IMR-90 (cell line): ENCODE results near the gene SLC17A9. TPM values are rescaled to one million over a fixed set of nuclear protein-coding genes. Genes with fewer than 3 reads are reported as not detected.

Source experiments
- ATAC-seq: fragments of 200-7000 bp; cut with Tn5 transposase; 2 replicates; pipeline ENCODE4 v1.9.1; 2020; ENCODE audit warnings: low read depth, mild to moderate bottlenecking, moderate library complexity
- BruUV-seq: library from RNA; stranded (reverse); fragments of 400-500 nt; replicated peaks from 2 replicates; lab custom pipeline; 2021; lab: Mats Ljungman, UMichigan
- CTCF ChIA-PET: fragments of 300-600 bp; formaldehyde crosslinking; extraction: SDS; loops from one replicate; lab custom pipeline; 2021; ENCODE audit warnings: antibody characterized with exemption; lab: Yijun Ruan, JAX
- POLR2A ChIA-PET: fragments of 300-600 bp; sonication (Branson Sonifier 250); formaldehyde crosslinking; loops from one replicate; lab custom pipeline; 2022; ENCODE audit warnings: antibody characterized with exemption; ENCODE audit not compliant: unreplicated experiment; lab: Charles Lee
- DNase-seq: peaks from one replicate; pipeline ENCODE4 v3.0.0; 2013
- H2AFZ ChIP-seq: replicated peaks from 2 replicates; pipeline ENCODE3; 2013; ENCODE audit warnings: low read length, mild to moderate bottlenecking; ENCODE audit not compliant: poor library complexity
- H2AK5ac ChIP-seq: 2 replicates; pipeline ENCODE4 v1.6.1; 2013; ENCODE audit warnings: low read depth, low read length, inconsistent platforms
- H2AK9ac ChIP-seq: replicated peaks from 2 replicates; pipeline ENCODE3; 2013; ENCODE audit warnings: mild to moderate bottlenecking, low read depth, low read length, moderate library complexity; ENCODE audit not compliant: poor library complexity
- H2BK120ac ChIP-seq: 2 replicates; pipeline ENCODE4 v1.6.1; 2013; ENCODE audit warnings: low read depth, low read length, inconsistent platforms
- H2BK15ac ChIP-seq: 3 replicates; pipeline ENCODE4 v1.6.1; 2013; ENCODE audit warnings: low read depth, low read length, inconsistent platforms
- H2BK20ac ChIP-seq: 2 replicates; pipeline ENCODE4 v1.6.1; 2013; ENCODE audit warnings: low read depth, mild to moderate bottlenecking, inconsistent platforms, low read length, moderate library complexity
- H2BK5ac ChIP-seq: 2 replicates; pipeline ENCODE4 v1.6.1; 2013; ENCODE audit warnings: mild to moderate bottlenecking, low read depth, low read length, inconsistent platforms; ENCODE audit not compliant: poor library complexity, severe bottlenecking
- H3K14ac ChIP-seq: replicated peaks from 2 replicates; pipeline ENCODE4 v1.6.1; 2013; ENCODE audit warnings: low read depth, low read length, inconsistent platforms
- H3K18ac ChIP-seq: 2 replicates; pipeline ENCODE4 v1.6.1; 2013; ENCODE audit warnings: low read depth, low read length, control low read depth
- H3K23ac ChIP-seq: 2 replicates; pipeline ENCODE4 v1.6.1; 2013; ENCODE audit warnings: low read depth, low read length, inconsistent platforms
- H3K27ac ChIP-seq: 2 replicates; pipeline ENCODE4 v1.5.1; 2013; ENCODE audit warnings: mild to moderate bottlenecking, control low read depth, low read length; ENCODE audit not compliant: insufficient read depth
- H3K27me3 ChIP-seq: 2 replicates; pipeline ENCODE4 v1.6.1; 2013; ENCODE audit warnings: low read length; ENCODE audit not compliant: control insufficient read depth, insufficient read depth
- H3K36me3 ChIP-seq: 2 replicates; pipeline ENCODE4 v1.6.1; 2013; ENCODE audit warnings: low read length, mixed read lengths; ENCODE audit not compliant: control insufficient read depth, insufficient read depth
- H3K4ac ChIP-seq: 2 replicates; pipeline ENCODE4 v1.6.1; 2013; ENCODE audit warnings: low read depth, low read length, inconsistent platforms
- H3K4me1 ChIP-seq: 2 replicates; pipeline ENCODE4 v1.6.1; 2013; ENCODE audit warnings: low read length, mixed read lengths; ENCODE audit not compliant: control insufficient read depth, insufficient read depth
- H3K4me2 ChIP-seq: 2 replicates; pipeline ENCODE4 v1.6.1; 2013; ENCODE audit warnings: low read depth, mild to moderate bottlenecking, control low read depth, low read length, moderate library complexity
- H3K4me3 ChIP-seq: 2 replicates; pipeline ENCODE4 v1.5.1; 2013; ENCODE audit warnings: low read depth, mild to moderate bottlenecking, control low read depth, low read length, moderate library complexity; ENCODE audit not compliant: insufficient read depth
- H3K56ac ChIP-seq: 2 replicates; pipeline ENCODE4 v1.6.1; 2013; ENCODE audit warnings: low read length, inconsistent platforms; ENCODE audit not compliant: insufficient read depth; ENCODE audit errors: extremely low read depth
- H3K79me1 ChIP-seq, 2 experiments: 2 replicates each; pipeline ENCODE4 v1.6.1; 2013; ENCODE audit warnings: low read length in 2 of 2, inconsistent platforms in 1 of 2, low read depth in 1 of 2
- H3K9ac ChIP-seq: 2 replicates; pipeline ENCODE4 v1.6.1; 2013; ENCODE audit warnings: low read depth, low read length, control low read depth
- H3K9me1 ChIP-seq: 2 replicates; pipeline ENCODE4 v1.6.1; 2013; ENCODE audit warnings: low read length, inconsistent platforms; ENCODE audit not compliant: insufficient read depth
- H3K9me3 ChIP-seq: 2 replicates; pipeline ENCODE4 v1.6.1; 2013; ENCODE audit warnings: low read length; ENCODE audit not compliant: control insufficient read depth, insufficient read depth
- H4K20me1 ChIP-seq: 2 replicates; pipeline ENCODE4 v1.6.1; 2013; ENCODE audit warnings: low read length, inconsistent platforms; ENCODE audit not compliant: insufficient read depth
- H4K5ac ChIP-seq: 2 replicates; pipeline ENCODE4 v1.6.1; 2013; ENCODE audit warnings: mild to moderate bottlenecking, low read depth, low read length, control low read depth
- H4K8ac ChIP-seq, 2 experiments: 2 replicates each; pipeline ENCODE4 v1.6.1; 2013; ENCODE audit warnings: low read depth in 2 of 2, low read length in 2 of 2, control low read depth in 1 of 2, inconsistent platforms in 1 of 2
- H4K91ac ChIP-seq: 2 replicates; pipeline ENCODE4 v1.6.1; 2013; ENCODE audit warnings: low read depth, low read length, inconsistent platforms; ENCODE audit not compliant: insufficient read depth
- BHLHE40 ChIP-seq: fragments of 150-350 bp; IDR thresholded peaks from 2 replicates; pipeline ENCODE4 v1.6.1; 2016; ENCODE audit warnings: mild to moderate bottlenecking, low read depth, low read length
- CEBPB ChIP-seq: IDR thresholded peaks from 2 replicates; pipeline ENCODE4 v1.6.1; 2012; ENCODE audit warnings: low read depth, low read length, improper control_type of control experiment
- ELK1 ChIP-seq: fragments of 150-350 bp; IDR thresholded peaks from 2 replicates; pipeline ENCODE4 v1.6.1; 2016; ENCODE audit warnings: low read depth, mild to moderate bottlenecking, low read length, moderate library complexity, borderline replicate concordance
- FOS ChIP-seq: fragments of 150-350 bp; IDR thresholded peaks from 2 replicates; pipeline ENCODE4 v1.6.1; 2016; ENCODE audit warnings: low read depth, low read length
- MAFK ChIP-seq: IDR thresholded peaks from 2 replicates; pipeline ENCODE4 v1.6.1; 2012; ENCODE audit warnings: low read depth, low read length, improper control_type of control experiment
- MAZ ChIP-seq: IDR thresholded peaks from 2 replicates; pipeline ENCODE4 v1.6.1; 2012; ENCODE audit warnings: low read depth, mild to moderate bottlenecking, low read length, improper control_type of control experiment, moderate library complexity, borderline replicate concordance
- MXI1 ChIP-seq: IDR thresholded peaks from 2 replicates; pipeline ENCODE4 v1.6.1; 2012; ENCODE audit warnings: low read depth, mild to moderate bottlenecking, low read length, moderate library complexity, borderline replicate concordance
- NFE2L2 ChIP-seq: fragments of 150-350 bp; IDR thresholded peaks from 2 replicates; pipeline ENCODE4 v1.6.1; 2016; ENCODE audit warnings: low read depth, mild to moderate bottlenecking, low read length
- POLR2A ChIP-seq: IDR thresholded peaks from 2 replicates; pipeline ENCODE4 v1.6.1; 2012; ENCODE audit warnings: mild to moderate bottlenecking, low read depth, low read length
- RAD21 ChIP-seq: IDR thresholded peaks from 2 replicates; pipeline ENCODE4 v1.6.1; 2012; ENCODE audit warnings: low read length, improper control_type of control experiment
- RCOR1 ChIP-seq: IDR thresholded peaks from 2 replicates; pipeline ENCODE4 v1.6.1; 2012; ENCODE audit warnings: mild to moderate bottlenecking, low read length, improper control_type of control experiment; ENCODE audit not compliant: insufficient replicate concordance
- RFX5 ChIP-seq: IDR thresholded peaks from 2 replicates; pipeline ENCODE4 v1.8.0; 2012; ENCODE audit warnings: low read depth, mild to moderate bottlenecking, low read length, moderate library complexity
- SMC3 ChIP-seq: fragments of 150-350 bp; IDR thresholded peaks from 2 replicates; pipeline ENCODE4 v1.6.1; 2016; ENCODE audit warnings: low read depth, mild to moderate bottlenecking, antibody characterized with exemption, low read length, moderate library complexity
- USF2 ChIP-seq: fragments of 150-350 bp; IDR thresholded peaks from 2 replicates; pipeline ENCODE4 v1.6.1; 2017; ENCODE audit warnings: mild to moderate bottlenecking, antibody characterized with exemption, low read length, low read depth
- WGBS, 2 experiments: methylation state at CpG; one replicate each; pipeline versions ENCODE4 v1.1.5 to v1.1.7; 2013; ENCODE audit warnings: missing lambda C conversion rate in 2 of 2; ENCODE audit not compliant: insufficient read length in 1 of 2; ENCODE audit errors: extremely low coverage in 2 of 2; 5-methylcytosine and 5-hydroxymethylcytosine counted together
- dilution Hi-C: fragments of 300-500 bp; cut with HindIII; formaldehyde crosslinking; loops from one replicate; pipeline ENCODE4 v1.14.3; 2018; ENCODE audit warnings: low sequenced_read_pairs; ENCODE audit not compliant: unreplicated experiment
- in situ Hi-C: fragments of 300-500 bp; cut with MboI; formaldehyde crosslinking; loops from 3 replicates; pipeline ENCODE4 v1.14.3; 2019; ENCODE audit warnings: low sequenced_read_pairs, inconsistent platforms, mixed read lengths
- intact Hi-C: fragments of 100-400 bp; cut with micrococcal nuclease; formaldehyde crosslinking; loops from 2 replicates; pipeline ENCODE4 v1.10.0; 2022
- polyA plus RNA-seq, 3 experiments: library from polyadenylated mRNA; depleted of rRNA; stranded (reverse); fragments of >200 nt; gene quantifications; 2 replicates each; pipeline ENCODE4 v1.2.3, GENCODE V29; 2012; ENCODE audit warnings: low replicate concordance in 1 of 3
- total RNA-seq: library from RNA; depleted of rRNA; stranded (reverse); fragments of >200 nt; gene quantifications from 2 replicates; pipeline ENCODE4 v1.2.3, GENCODE V29; 2012

Gene SLC17A9
- total and polyA plus RNA-seq, 2 of the 4 experiments (the other 2 are of a cell fraction), result 2.2 to 14.4 TPM

- no peak for TF ChIP-seq USF2
Measured at GRCh38 chr20:63004607-63005364, 52.3 kb downstream of the SLC17A9 start (continued).

- H2BK15ac ChIP-seq, result no peak overlapping the region
- no peak for TF ChIP-seq FOS
- no peak for TF ChIP-seq MAZ
- no peak for TF ChIP-seq BHLHE40
- no peak for TF ChIP-seq POLR2A
- TF ChIP-seq SMC3, result no peak
- TF ChIP-seq CEBPB, result no peak
- TF ChIP-seq ELK1, result no peak
- TF ChIP-seq RCOR1, result no peak
- no peak for TF ChIP-seq RFX5
- TF ChIP-seq NFE2L2, result no peak
- TF ChIP-seq MAFK, result no peak
- no peak for TF ChIP-seq MXI1
- TF ChIP-seq RAD21, result no peak
Measured at GRCh38 chr20:63005365-63005861, 52.9 kb downstream of the SLC17A9 start.

More at GRCh38 chr20:63005365-63005861, 52.9 kb downstream of the SLC17A9 start:
- Histone ChIP-seq H3K27me3 (peaks cover 91% of the 10 kb centered on the region), H3K18ac (no peak overlapping the region), H3K9me1 (no peaks in the 10 kb centered on the region), H2AK9ac (no peak overlapping the region), H3K4me2 (no peak overlapping the region), H2AFZ (no peak overlapping the region), H3K36me3 (no peaks in the 10 kb centered on the region), H3K4ac (no peak overlapping the region), H2BK120ac (no peak overlapping the region), H3K27ac (no peak overlapping the region), H3K23ac (no peak overlapping the region), H3K9me3 (no peaks in the 10 kb centered on the region), H4K91ac (no peak overlapping the region), H2BK20ac (no peak overlapping the region), H3K9ac (no peak overlapping the region), H3K4me1 (no peaks in the 10 kb centered on the region), H3K79me1 (no peaks in the 10 kb centered on the region), H4K20me1 (peaks cover 7% of the 10 kb centered on the region; the same call in 1 of the 2 replicates), H2AK5ac (no peak overlapping the region), H3K56ac (no peak overlapping the region), H2BK5ac (no peak overlapping the region), H3K14ac (no peak overlapping the region), H3K4me3 (no peak overlapping the region), H4K8ac (no peak overlapping the region), H4K5ac (no peak overlapping the region)
- ATAC-seq (no peak), DNase-seq (no peak)
- POLR2A ChIA-PET, result no interaction called here
- dilution Hi-C loops (no loop called here), intact Hi-C loops (loop anchor here (5.0 kb wide), 1 partner anchor 198 kb away; no protein-coding TSS in a partner anchor), in situ Hi-C loops (loop anchor here (25.0 kb wide), 1 partner anchor 318 kb away; no protein-coding TSS in a partner anchor)
- CTCF ChIA-PET, result interaction anchor here (1.1 kb wide), 1 partner anchor 33 kb away, joined by 3 read pairs; no protein-coding TSS in a partner anchor
- 2% methylated on average over 20 of the region's 43 CpGs; no CpG with 5 or more reads in 1 of the 2 experiments for WGBS, 2 experiments
- no TSS peak for BruUV-seq
